Neutrophil (primary cell): ENCODE measurements around the gene CLEC20A.

Experiments
- H3K27ac ChIP-seq: fragments of 200-600 bp; sonication (generic); 2 replicates; pipeline ENCODE4 v1.5.1; 2016; ENCODE audit warnings: mild to moderate bottlenecking, moderate library complexity
- H3K27me3 ChIP-seq: fragments of 200-600 bp; sonication (generic); 2 replicates; pipeline ENCODE4 v1.6.0; 2016; ENCODE audit warnings: mild to moderate bottlenecking
- H3K36me3 ChIP-seq: fragments of 200-600 bp; sonication (generic); 2 replicates; pipeline ENCODE4 v1.5.1; 2017
- H3K4me1 ChIP-seq, 2 experiments: fragments of 200-600 bp in 1 of 2; sonication (generic) in 1 of 2; 1 replicate in 1 of 2; 2 replicates in 1 of 2; pipeline versions ENCODE4 v1.5.1 to v1.6.1; 2013 to 2016; ENCODE audit warnings: low read depth in 1 of 2, low read length in 1 of 2, mild to moderate bottlenecking in 1 of 2, moderate library complexity in 1 of 2; ENCODE audit not compliant: control insufficient read depth in 1 of 2, insufficient read depth in 1 of 2
- H3K4me3 ChIP-seq, 2 experiments: fragments of 200-600 bp in 1 of 2; sonication (generic) in 1 of 2; 1 replicate in 1 of 2; 2 replicates in 1 of 2; pipeline ENCODE4 v1.5.1; 2013 to 2016; ENCODE audit warnings: low read depth in 1 of 2, low read length in 1 of 2, mild to moderate bottlenecking in 1 of 2, moderate library complexity in 1 of 2
- H3K9me3 ChIP-seq: fragments of 200-600 bp; sonication (generic); 2 replicates; pipeline ENCODE4 v1.5.1; 2016
- TF ChIP-seq, protein P1 (sequence below): fragments of 200-600 bp; sonication (generic); IDR thresholded peaks from 2 replicates; pipeline ENCODE4 v1.5.1; 2016; ENCODE audit warnings: antibody characterized with exemption

CLEC20A gene

DNA sequence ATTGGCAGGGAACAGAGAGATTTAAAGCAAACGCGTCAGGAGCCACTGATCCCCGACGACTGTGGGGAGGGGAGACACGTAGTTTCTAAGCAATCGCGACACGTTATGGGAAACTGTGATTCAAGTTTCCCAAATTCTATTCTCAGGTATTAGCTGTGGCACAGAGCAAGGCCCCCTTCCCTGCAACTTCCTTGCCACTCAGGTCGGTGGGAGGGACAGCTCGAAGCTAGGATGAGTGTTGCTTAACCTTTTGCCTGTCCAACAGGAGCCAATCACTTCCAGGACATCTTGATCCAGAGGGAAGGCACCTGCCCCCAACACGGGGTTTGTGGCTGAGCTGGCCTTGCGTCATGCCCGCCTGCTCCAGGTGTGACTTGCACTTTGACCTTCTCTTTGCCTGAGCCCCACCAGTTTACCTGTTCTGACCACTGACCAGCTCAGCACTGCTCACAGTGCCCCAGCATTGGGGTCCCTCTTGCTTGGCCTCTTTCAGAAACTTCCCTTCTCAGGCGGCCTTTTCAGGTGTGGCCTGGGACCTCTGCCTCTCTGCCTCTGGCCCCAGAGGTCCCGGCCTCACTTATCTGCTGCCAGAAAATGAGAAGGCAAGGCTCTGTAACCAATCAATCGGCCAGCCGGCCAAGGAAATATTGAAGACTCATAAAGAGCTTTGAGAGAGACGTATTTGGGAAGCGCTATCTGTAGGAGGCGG, 40.8 kb upstream of the CLEC20A start:
- Histone ChIP-seq H3K9me3 (no peaks in the 10 kb centered on the region), H3K27ac (no peak overlapping the region), H3K36me3 (no peaks in the 10 kb centered on the region), H3K4me3 (no peak overlapping the region), H3K4me1 (peaks cover 9% of the 10 kb centered on the region in 2 experiments), H3K27me3 (no peaks in the 10 kb centered on the region)
- TF ChIP-seq, protein P1, sequence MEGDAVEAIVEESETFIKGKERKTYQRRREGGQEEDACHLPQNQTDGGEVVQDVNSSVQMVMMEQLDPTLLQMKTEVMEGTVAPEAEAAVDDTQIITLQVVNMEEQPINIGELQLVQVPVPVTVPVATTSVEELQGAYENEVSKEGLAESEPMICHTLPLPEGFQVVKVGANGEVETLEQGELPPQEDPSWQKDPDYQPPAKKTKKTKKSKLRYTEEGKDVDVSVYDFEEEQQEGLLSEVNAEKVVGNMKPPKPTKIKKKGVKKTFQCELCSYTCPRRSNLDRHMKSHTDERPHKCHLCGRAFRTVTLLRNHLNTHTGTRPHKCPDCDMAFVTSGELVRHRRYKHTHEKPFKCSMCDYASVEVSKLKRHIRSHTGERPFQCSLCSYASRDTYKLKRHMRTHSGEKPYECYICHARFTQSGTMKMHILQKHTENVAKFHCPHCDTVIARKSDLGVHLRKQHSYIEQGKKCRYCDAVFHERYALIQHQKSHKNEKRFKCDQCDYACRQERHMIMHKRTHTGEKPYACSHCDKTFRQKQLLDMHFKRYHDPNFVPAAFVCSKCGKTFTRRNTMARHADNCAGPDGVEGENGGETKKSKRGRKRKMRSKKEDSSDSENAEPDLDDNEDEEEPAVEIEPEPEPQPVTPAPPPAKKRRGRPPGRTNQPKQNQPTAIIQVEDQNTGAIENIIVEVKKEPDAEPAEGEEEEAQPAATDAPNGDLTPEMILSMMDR, result no peak

DNA sequence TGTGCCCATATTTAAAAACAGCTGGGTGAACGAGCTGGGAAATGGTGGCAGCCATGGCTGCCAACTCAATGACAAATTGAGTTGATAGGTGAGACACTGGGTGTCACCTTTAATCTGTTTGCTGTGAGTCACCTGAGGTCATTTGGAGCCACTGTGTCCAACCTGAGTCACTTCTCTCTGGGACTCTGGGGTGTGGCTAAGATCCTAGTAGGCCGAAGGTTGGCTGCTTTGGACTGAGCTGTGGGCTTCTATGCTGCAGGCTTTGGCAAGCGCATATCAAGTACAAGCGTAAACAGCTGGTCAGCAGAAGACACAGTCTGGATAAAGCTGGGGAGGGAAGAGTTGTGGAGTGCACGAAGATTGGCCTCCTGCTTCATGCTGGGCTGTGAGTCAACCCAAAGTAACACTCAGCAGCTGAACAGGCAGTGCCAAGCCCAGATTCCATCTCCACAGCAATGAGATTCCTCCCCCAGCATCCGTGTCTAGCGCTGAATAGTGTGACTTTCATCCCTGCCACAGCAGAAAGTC, 40.1 kb upstream of the CLEC20A start:
- no peak overlapping the region for H3K4me3 ChIP-seq
- no peaks in the 10 kb centered on the region for H3K9me3 ChIP-seq
- peaks cover 4 to 11% of the 10 kb centered on the region in 2 experiments for H3K4me1 ChIP-seq
- TF ChIP-seq, protein P1, result no peak
- no peaks in the 10 kb centered on the region for H3K36me3 ChIP-seq
- H3K27me3 ChIP-seq, result no peaks in the 10 kb centered on the region
- H3K27ac ChIP-seq, result no peak overlapping the region

DNA sequence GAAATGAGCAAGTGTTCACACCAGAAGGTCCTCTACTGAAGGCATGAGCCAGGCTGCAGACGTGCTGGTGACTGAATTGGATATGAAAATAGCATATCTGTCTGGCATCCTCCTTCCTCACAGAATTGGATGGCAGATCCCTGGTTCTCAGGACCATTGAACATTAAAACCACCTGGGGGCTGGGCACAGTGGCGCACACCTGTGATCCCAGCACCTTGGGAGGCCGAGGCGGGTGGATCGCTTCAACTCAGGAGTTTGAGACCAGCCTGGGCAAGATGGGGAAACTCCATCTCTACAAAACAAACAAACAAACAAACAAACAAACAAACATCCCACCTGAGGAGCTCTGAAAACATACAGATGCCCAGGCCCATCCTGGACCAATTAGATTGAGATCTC, 39.6 kb upstream of the CLEC20A start:
- Histone ChIP-seq H3K4me1 (peaks cover 0 to 7% of the 10 kb centered on the region in 2 experiments), H3K27ac (no peak overlapping the region), H3K9me3 (no peaks in the 10 kb centered on the region), H3K4me3 (no peak overlapping the region), H3K36me3 (no peaks in the 10 kb centered on the region), H3K27me3 (no peaks in the 10 kb centered on the region)
- TF ChIP-seq, protein P1, result no peak

DNA sequence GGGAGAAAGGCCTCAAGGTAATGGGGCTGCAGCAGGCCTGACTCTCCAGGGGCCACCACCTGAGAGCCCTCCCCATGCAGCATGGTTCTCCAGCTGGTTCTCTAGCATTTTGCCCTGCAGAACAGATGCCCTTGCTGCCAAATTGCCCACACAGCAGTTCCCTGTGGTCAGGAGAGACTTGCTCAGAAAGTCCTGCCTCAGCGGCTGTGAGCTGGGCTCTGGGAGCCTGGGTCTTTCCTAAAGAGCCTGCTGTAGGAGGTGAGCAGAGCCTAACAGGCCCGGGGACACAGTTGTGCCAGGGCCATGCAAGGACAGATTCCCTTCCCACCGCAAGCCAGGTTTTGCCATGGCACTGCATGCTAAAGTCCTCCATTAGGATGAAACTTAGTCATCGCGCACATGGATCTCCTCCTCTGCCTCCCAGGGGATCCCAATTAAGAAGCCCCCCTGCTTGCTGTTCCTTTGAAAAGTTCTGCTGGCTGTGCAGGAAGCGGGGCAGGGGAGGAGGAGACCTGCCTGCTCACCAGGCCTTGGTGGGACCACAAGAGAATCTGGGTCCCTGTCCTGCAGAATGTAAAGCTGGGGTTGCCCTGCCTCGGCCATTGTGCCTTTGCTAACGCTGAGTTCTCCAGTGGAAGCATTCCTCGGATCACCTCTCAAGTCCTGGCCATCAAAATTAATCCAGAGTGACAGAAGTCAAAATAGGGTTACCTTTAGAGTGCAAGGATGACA, 37.5 kb upstream of the CLEC20A start:
- Histone ChIP-seq H3K36me3 (no peaks in the 10 kb centered on the region), H3K27ac (no peak overlapping the region), H3K4me1 (peaks cover 0 to 7% of the 10 kb centered on the region in 2 experiments), H3K9me3 (no peaks in the 10 kb centered on the region), H3K27me3 (no peaks in the 10 kb centered on the region), H3K4me3 (no peak overlapping the region)
- TF ChIP-seq, protein P1, result no peak

DNA sequence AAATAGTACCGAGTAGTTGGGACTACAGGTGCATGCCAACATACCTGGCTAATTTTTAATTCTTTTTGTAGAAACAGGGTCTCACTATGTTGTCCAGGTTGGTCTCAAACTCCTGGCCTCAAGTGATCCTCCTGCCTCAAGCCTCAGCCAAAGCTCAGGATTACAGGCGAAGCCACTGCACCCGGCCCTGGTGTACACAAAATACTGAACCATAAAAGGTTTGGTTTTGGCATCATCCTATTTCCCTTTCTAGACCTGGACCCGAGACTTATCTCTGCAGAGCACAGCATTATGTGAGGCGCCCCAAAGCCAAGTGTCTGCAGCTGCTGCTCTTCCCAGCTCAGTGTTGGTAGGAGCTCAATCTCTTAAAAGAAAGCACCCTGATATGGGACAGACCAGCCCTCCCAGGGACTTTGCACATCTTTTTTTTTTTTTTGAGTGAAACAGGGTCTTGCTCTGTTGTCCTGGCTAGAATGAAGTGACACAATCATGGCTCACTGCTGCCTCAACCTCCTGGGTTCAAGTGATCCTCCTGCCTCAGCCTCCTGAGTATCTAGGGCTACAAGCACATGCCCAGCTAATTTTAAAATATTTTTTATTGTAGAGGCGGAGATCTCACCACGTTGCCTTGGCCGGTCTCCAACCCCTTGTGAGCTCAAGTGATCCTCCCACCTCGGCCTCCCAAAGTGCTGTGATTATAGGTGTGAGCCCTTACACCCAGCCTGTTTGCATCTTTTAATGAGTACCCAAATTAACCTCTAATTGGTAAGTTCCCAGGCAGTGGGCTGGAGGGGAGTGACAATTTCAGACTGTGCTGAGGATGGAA, 36.6 kb upstream of the CLEC20A start:
- Histone ChIP-seq H3K4me1 (peaks cover 0 to 7% of the 10 kb centered on the region in 2 experiments), H3K4me3 (no peak overlapping the region), H3K27me3 (no peaks in the 10 kb centered on the region), H3K36me3 (no peaks in the 10 kb centered on the region), H3K27ac (no peak overlapping the region), H3K9me3 (no peaks in the 10 kb centered on the region)
- TF ChIP-seq, protein P1, result no peak
